GM12875 (cell line): ENCODE data around the gene TMCO4.

Experiments
- H3K4me3 ChIP-seq: one replicate; pipeline ENCODE4 v1.5.1; 2011; ENCODE audit warnings: low read depth, low read length, control low read depth
- TF ChIP-seq, protein P1 (sequence below): IDR thresholded peaks from 2 replicates; pipeline ENCODE4 v1.5.1; 2011; ENCODE audit warnings: low read depth, mild to moderate bottlenecking, control low read depth, inconsistent platforms, low read length, moderate library complexity, borderline replicate concordance; ENCODE audit not compliant: insufficient read depth

Gene TMCO4

GRCh38 chr1:19696820-19697219 lies 102.9 kb downstream of the TMCO4 start:
- no peak overlapping the region for H3K4me3 ChIP-seq
- TF ChIP-seq, protein P1, sequence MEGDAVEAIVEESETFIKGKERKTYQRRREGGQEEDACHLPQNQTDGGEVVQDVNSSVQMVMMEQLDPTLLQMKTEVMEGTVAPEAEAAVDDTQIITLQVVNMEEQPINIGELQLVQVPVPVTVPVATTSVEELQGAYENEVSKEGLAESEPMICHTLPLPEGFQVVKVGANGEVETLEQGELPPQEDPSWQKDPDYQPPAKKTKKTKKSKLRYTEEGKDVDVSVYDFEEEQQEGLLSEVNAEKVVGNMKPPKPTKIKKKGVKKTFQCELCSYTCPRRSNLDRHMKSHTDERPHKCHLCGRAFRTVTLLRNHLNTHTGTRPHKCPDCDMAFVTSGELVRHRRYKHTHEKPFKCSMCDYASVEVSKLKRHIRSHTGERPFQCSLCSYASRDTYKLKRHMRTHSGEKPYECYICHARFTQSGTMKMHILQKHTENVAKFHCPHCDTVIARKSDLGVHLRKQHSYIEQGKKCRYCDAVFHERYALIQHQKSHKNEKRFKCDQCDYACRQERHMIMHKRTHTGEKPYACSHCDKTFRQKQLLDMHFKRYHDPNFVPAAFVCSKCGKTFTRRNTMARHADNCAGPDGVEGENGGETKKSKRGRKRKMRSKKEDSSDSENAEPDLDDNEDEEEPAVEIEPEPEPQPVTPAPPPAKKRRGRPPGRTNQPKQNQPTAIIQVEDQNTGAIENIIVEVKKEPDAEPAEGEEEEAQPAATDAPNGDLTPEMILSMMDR = no peak

GRCh38 chr1:19695772-19696171 lies 103.9 kb downstream of the TMCO4 start:
- no peak overlapping the region for H3K4me3 ChIP-seq
- TF ChIP-seq, protein P1 = no peak

DNA sequence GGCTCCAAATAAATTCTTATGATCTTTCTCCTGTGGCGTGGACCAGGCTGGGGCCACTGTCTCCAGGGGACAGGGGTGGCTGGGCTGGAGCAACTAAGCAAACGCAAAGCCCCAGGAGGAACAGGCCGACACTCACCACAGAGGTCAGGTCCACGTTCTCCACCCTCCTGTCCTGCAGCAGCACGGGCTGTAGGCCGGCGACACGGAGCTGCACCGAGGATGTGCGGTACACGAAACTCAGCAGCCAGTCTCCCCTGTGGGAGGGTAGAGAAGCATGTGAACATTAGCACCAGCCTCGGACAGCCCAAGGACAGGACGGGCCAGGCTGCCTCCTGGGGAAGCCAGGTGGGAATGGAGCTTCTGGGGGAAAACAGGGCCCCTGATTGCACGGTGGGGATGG lies 105.4 kb downstream of the TMCO4 start:
- TF ChIP-seq, protein P1 = no peak
- H3K4me3 ChIP-seq = no peak overlapping the region

DNA sequence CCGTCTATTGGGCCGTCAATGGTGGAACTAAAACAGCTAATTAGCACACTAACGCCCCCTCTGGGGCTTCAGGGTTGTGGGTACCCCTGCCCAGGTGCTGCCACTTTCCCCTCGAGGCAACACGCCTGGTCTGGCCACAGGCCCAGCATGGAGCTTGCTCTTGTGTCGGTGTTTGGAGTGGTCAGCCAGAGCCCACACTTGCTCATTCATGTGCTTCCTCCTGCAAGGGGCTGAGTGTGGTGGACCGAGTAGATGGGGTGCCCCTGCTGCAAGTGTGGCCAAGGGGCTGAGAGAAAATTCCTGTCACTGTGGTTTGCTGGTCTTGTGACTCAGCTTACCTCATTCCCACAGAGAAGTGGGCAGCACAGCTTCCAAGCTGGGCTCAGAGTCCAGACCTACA lies 109.4 kb downstream of the TMCO4 start:
- TF ChIP-seq, protein P1 = no peak
- H3K4me3 ChIP-seq = no peak overlapping the region

DNA sequence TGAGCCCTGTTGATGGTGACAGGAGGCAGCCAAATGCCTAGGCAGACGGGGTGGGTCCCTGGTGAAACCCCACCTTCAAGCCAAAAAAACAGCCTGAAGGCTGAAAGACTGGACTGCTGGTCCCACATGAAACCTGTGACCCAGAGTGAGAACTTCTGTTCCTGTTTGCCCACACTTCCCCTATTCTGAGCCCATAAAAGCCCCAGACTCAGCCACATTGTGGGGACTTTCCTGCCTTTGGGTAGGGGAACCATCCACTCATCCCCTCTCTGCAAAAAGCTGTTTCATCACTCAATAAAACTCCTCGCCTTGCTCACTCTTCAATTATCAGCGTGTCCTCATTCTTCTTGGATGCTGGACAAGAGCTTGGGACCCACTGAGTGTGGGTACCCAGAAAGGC lies 109.9 kb downstream of the TMCO4 start:
- H3K4me3 ChIP-seq = no peak overlapping the region
- TF ChIP-seq, protein P1 = no peak

DNA sequence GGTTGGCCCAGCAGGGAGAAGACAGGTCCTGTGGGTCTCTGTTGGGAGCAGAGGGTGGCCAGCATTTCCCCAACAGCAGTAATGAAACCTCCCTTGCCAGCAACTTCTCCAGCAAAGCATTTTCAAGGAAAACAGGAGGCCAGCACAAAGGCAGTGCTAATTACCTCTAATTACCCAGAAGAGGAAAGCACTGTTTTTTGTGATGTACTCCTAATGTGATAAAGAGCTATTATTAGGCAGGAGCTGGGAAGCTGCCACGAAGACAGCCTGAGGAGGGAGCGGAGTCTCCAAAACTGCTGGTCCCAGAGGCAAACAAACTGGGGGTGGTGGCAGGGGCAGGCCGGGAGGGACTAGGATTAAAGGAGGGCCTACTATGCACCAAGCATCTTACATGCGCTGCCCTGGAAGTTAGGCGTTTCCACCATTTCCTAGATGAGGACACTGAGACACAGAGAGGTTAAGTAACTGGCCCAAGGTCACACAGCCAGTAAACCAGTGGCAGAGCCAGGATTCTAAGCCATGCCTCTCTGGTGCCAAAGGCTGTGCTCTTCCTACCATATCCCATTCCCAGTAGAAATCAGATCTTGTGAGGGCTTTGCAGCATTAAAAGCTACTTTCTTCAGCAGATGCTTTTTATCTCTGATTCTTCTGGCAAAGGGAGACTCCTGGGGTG lies 110.5 kb downstream of the TMCO4 start:
- no peak overlapping the region for H3K4me3 ChIP-seq
- TF ChIP-seq, protein P1 = no peak

DNA sequence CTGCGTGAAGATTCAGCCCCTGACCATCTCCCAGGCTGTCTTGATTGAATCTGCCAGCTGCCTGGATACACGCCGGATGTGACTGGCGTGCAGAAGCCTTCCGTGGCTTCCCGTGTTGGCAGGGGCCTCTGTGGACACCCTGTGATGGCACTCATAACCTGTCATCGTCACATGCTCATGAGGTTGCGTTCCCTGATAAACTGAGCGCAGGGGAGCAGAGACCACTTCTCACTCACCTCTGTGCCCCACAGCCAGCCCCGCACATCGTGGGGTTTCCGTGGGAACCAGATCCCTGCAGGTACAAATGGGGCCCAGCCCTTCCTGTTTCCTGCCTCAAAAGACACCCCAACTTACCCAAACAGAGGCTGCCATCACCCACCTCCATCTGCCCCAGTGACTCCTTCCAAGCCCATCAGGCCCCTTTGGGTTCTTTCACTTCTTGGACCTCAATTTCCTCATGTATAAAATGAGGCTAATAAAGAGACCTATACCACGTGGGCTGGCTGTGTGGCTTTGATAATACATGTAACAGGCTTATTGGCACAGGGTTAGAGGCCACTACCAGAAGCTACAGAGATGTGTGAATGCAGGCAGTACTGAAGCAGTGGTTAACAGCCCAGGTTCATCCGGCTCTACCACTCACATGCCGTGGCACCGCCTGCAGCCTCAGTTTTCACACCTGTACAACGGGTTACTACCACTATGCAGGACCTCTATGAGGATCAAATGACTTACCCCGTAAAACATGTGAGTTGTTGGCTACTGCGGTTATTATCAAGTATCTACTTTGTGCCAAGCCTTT lies 111.5 kb downstream of the TMCO4 start:
- H3K4me3 ChIP-seq = no peak overlapping the region
- TF ChIP-seq, protein P1 = no peak
